Superior temporal gyrus (tissue), 1 donor: ENCODE results near the gene CEBPG.
A peak's percentile ranks its signal among the peaks of the same experiment; 100 is the strongest.

Experiments used
- DNase-seq: peaks from one replicate; pipeline ENCODE4 v3.0.0-alpha.2; 2016; ENCODE audit errors: extremely low spot score

The CEBPG gene

GRCh38 chr19:33373453-33374235, at the start of gene CEBPG:
Gene CEBPG, plus strand, starts transcription at chr19:33373709. Its CDS starts 5,531 bp downstream, at chr19:33379240.
- DNase-seq: peak; percentile 91

- no peak for DNase-seq
Measured at GRCh38 chr19:33324628-33325027, 48.9 kb upstream of the CEBPG start.

GRCh38 chr19:33325920-33326319, 47.6 kb upstream of the CEBPG start:
- peak; percentile 62 for DNase-seq

GRCh38 chr19:33329060-33329459, 44.4 kb upstream of the CEBPG start:
- DNase-seq: no peak

- DNase-seq: no peak
Measured at GRCh38 chr19:33329736-33330135, 43.8 kb upstream of the CEBPG start.

- peak; percentile 16 for DNase-seq
Measured at GRCh38 chr19:33332248-33332647, 41.3 kb upstream of the CEBPG start.

GRCh38 chr19:33333151-33333550, 40.4 kb upstream of the CEBPG start:
- DNase-seq: no peak

GRCh38 chr19:33333642-33334041, 39.9 kb upstream of the CEBPG start:
- no peak for DNase-seq

- no peak for DNase-seq
Measured at GRCh38 chr19:33334271-33334670, 39.2 kb upstream of the CEBPG start.

- no peak for DNase-seq
Measured at GRCh38 chr19:33335446-33335845, 38.1 kb upstream of the CEBPG start.

GRCh38 chr19:33339016-33339984, 34.2 kb upstream of the CEBPG start:
- no peak for DNase-seq

GRCh38 chr19:33340991-33341390, 32.5 kb upstream of the CEBPG start:
- DNase-seq: no peak

GRCh38 chr19:33343301-33343700, 30.2 kb upstream of the CEBPG start:
- no peak for DNase-seq

GRCh38 chr19:33343859-33344572, 29.5 kb upstream of the CEBPG start:
- peak; percentile 48 for DNase-seq

- no peak for DNase-seq
Measured at GRCh38 chr19:33344573-33344925, 29.0 kb upstream of the CEBPG start.

- no peak for DNase-seq
Measured at GRCh38 chr19:33345163-33345562, 28.3 kb upstream of the CEBPG start.

- DNase-seq: no peak
Measured at GRCh38 chr19:33346665-33347064, 26.8 kb upstream of the CEBPG start.

GRCh38 chr19:33347300-33347699, 26.2 kb upstream of the CEBPG start:
- DNase-seq: no peak

- DNase-seq: no peak
Measured at GRCh38 chr19:33348301-33349010, 25.1 kb upstream of the CEBPG start.

- DNase-seq: no peak
Measured at GRCh38 chr19:33349319-33350289, 23.9 kb upstream of the CEBPG start.
